GM12872 (cell line): ENCODE results near the gene HSD3B7.

ENCODE experiments used
- CTCF ChIP-seq: IDR thresholded peaks from 3 replicates; pipeline ENCODE4 v1.5.1; 2011; ENCODE audit warnings: low read depth, mild to moderate bottlenecking, low read length, moderate library complexity; ENCODE audit not compliant: insufficient read depth

Gene HSD3B7

GRCh38 chr16:31002250-31002700, 17.3 kb downstream of the HSD3B7 start:
- no peak for TF ChIP-seq CTCF

GRCh38 chr16:31002862-31003341, 17.9 kb downstream of the HSD3B7 start:
- TF ChIP-seq CTCF = no peak

- no peak for TF ChIP-seq CTCF
Measured at GRCh38 chr16:31003744-31004143, 18.7 kb downstream of the HSD3B7 start.

GRCh38 chr16:31004658-31005057, 19.7 kb downstream of the HSD3B7 start:
- no peak for TF ChIP-seq CTCF

- no peak for TF ChIP-seq CTCF
Measured at GRCh38 chr16:31005350-31006085, 20.5 kb downstream of the HSD3B7 start.

- TF ChIP-seq CTCF = no peak
Measured at GRCh38 chr16:31006086-31006385, 21.0 kb downstream of the HSD3B7 start.

- no peak for TF ChIP-seq CTCF
Measured at GRCh38 chr16:31006589-31006988, 21.6 kb downstream of the HSD3B7 start.
